KOPT-K1 (cell line): ENCODE results near the gene SPTBN1.
"Not testable (repeated sequence)": the region's sequence is repeated elsewhere in the genome, so short reads cannot be mapped to it uniquely, and the experiment has no call there.

Source experiments
- H3K27ac ChIP-seq: fragments of 200-600 bp; sonication (generic); 2 replicates; pipeline ENCODE4 v1.5.1; 2016; ENCODE audit warnings: antibody characterized with exemption, mild to moderate bottlenecking, low read depth, low read length; ENCODE audit not compliant: poor library complexity, severe bottlenecking
- H3K36me3 ChIP-seq: fragments of 200-600 bp; sonication (generic); 2 replicates; pipeline ENCODE4 v1.5.1; 2017; ENCODE audit warnings: antibody characterized with exemption, mild to moderate bottlenecking, low read length, moderate library complexity; ENCODE audit not compliant: insufficient read depth
- H3K9me3 ChIP-seq: fragments of 200-600 bp; sonication (generic); 2 replicates; pipeline ENCODE4 v1.5.1; 2017; ENCODE audit warnings: antibody characterized with exemption, low read length, mild to moderate bottlenecking; ENCODE audit not compliant: insufficient read depth, poor library complexity, severe bottlenecking

Gene SPTBN1

GRCh38 chr2:54516842-54517241 lies 60.7 kb downstream of the SPTBN1 start:
- H3K36me3 ChIP-seq = no peaks in the 10 kb centered on the region
- no peaks in the 10 kb centered on the region for H3K9me3 ChIP-seq
- no peak overlapping the region for H3K27ac ChIP-seq

GRCh38 chr2:54518016-54518415 lies 61.9 kb downstream of the SPTBN1 start:
- not testable (repeated sequence) for H3K36me3 ChIP-seq, H3K9me3 ChIP-seq, H3K27ac ChIP-seq

- no peaks in the 10 kb centered on the region for H3K9me3 ChIP-seq
These were observed 62.3 kb downstream of the SPTBN1 start for GRCh38 chr2:54518430-54518829.

GRCh38 chr2:54519841-54520459 lies 63.8 kb downstream of the SPTBN1 start:
- no peak overlapping the region for H3K27ac ChIP-seq
- no peaks in the 10 kb centered on the region for H3K36me3 ChIP-seq
- H3K9me3 ChIP-seq = no peaks in the 10 kb centered on the region

More at GRCh38 chr2:54518430-54518829, 62.3 kb downstream of the SPTBN1 start:
- no peak overlapping the region for H3K27ac ChIP-seq
- H3K36me3 ChIP-seq = no peaks in the 10 kb centered on the region

GRCh38 chr2:54520687-54521086 lies 64.6 kb downstream of the SPTBN1 start:
- no peaks in the 10 kb centered on the region for H3K9me3 ChIP-seq
- no peaks in the 10 kb centered on the region for H3K36me3 ChIP-seq
- no peak overlapping the region for H3K27ac ChIP-seq

- no peaks in the 10 kb centered on the region for H3K9me3 ChIP-seq
- peak overlapping the region; percentile 21 for H3K27ac ChIP-seq
These were observed 66.6 kb downstream of the SPTBN1 start for GRCh38 chr2:54522624-54523281.

GRCh38 chr2:54523324-54523959 lies 67.3 kb downstream of the SPTBN1 start:
- no peaks in the 10 kb centered on the region for H3K9me3 ChIP-seq
- H3K36me3 ChIP-seq = peaks cover 22% of the 10 kb centered on the region
- peak overlapping the region; percentile 21 for H3K27ac ChIP-seq

More at GRCh38 chr2:54522624-54523281, 66.6 kb downstream of the SPTBN1 start:
- peaks cover 17% of the 10 kb centered on the region for H3K36me3 ChIP-seq

GRCh38 chr2:54524226-54524991 lies 68.3 kb downstream of the SPTBN1 start:
- Histone ChIP-seq H3K9me3 (no peaks in the 10 kb centered on the region), H3K36me3 (peaks cover 24% of the 10 kb centered on the region), H3K27ac (no peak overlapping the region)

GRCh38 chr2:54525321-54525720 lies 69.2 kb downstream of the SPTBN1 start:
- Histone ChIP-seq H3K36me3 (peaks cover 25% of the 10 kb centered on the region), H3K9me3 (no peaks in the 10 kb centered on the region), H3K27ac (no peak overlapping the region)

- Histone ChIP-seq H3K27ac (no peak overlapping the region), H3K9me3 (no peaks in the 10 kb centered on the region), H3K36me3 (peaks cover 25% of the 10 kb centered on the region)
These were observed 70.2 kb downstream of the SPTBN1 start for GRCh38 chr2:54526226-54526879.

- peaks cover 25% of the 10 kb centered on the region for H3K36me3 ChIP-seq
- no peaks in the 10 kb centered on the region for H3K9me3 ChIP-seq
- H3K27ac ChIP-seq = no peak overlapping the region
These were observed 72.3 kb downstream of the SPTBN1 start for GRCh38 chr2:54528311-54528955.

- H3K36me3 ChIP-seq = peaks cover 25% of the 10 kb centered on the region
- H3K9me3 ChIP-seq, H3K27ac ChIP-seq: not testable (repeated sequence)
These were observed 73.4 kb downstream of the SPTBN1 start for GRCh38 chr2:54529518-54529917.

- Histone ChIP-seq H3K9me3 (no peaks in the 10 kb centered on the region), H3K27ac (no peak overlapping the region)
These were observed 73.8 kb downstream of the SPTBN1 start for GRCh38 chr2:54529935-54530334.

GRCh38 chr2:54531558-54531957 lies 75.4 kb downstream of the SPTBN1 start:
- Histone ChIP-seq H3K9me3 (no peaks in the 10 kb centered on the region), H3K27ac (no peak overlapping the region), H3K36me3 (peaks cover 21% of the 10 kb centered on the region)

More at GRCh38 chr2:54529935-54530334, 73.8 kb downstream of the SPTBN1 start:
- H3K36me3 ChIP-seq = peaks cover 25% of the 10 kb centered on the region
